ENCODE data around the gene JAG2.
"Not testable (repeated sequence)": the region's sequence is repeated elsewhere in the genome, so short reads cannot be mapped to it uniquely, and the experiment has no call there.

Gene JAG2

DNA sequence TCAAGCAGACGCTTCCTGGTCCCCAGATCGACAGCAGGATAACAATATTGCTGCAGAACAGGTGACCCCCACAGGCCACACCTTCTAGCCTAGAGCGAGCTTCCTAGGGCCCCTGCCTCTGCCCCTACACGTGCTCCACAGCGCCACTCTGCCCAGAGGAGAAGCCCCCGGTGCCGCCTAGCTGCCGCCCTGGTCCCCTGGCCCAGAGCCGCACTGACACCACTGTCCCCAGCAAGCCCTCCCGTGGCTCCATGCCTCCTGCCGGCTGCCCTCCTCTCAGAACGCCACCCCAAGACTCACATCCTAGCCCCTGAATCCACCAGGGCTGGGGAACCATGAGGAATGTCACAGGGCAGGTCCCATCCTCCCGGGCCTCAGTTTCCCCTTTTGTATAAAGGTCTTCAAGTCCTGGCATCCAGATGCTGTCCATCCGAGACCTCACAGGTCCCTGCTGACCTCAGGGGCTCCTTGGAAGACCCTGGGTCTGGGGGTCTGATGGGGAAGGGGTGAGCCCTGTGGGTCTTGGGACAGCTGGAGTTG is 31.0 kb downstream of the JAG2 start:
- no peak for DNase-seq

- DNase-seq: no peak
Observed at GRCh38 chr14:105136401-105137322, 31.9 kb downstream of the JAG2 start.

- DNase-seq: no peak
Observed at GRCh38 chr14:105135700-105136395, 32.7 kb downstream of the JAG2 start.

- no peak for DNase-seq
Observed at GRCh38 chr14:105132921-105133654, 35.5 kb downstream of the JAG2 start.

GRCh38 chr14:105131241-105131640 is 37.3 kb downstream of the JAG2 start:
- no peak for DNase-seq

GRCh38 chr14:105128059-105128458 is 40.5 kb downstream of the JAG2 start:
- no peak for DNase-seq

DNA sequence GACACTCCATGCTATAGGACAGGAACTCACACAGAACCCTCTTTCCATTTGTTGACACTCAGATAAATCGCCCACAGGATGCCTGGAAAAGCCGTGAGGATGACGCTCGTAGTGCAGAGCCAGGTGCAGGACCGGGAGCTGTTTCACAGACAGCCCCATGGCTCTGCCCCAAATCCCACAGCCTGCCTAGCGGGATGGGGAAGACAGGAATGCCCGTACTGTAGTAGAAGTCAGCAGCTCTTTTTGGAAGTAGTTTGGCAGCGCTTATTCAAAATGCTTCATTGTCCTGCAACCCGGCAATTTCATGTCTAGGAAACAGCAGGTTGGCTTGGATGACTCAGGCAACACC is 41.6 kb downstream of the JAG2 start:
- DNase-seq: no peak

DNA sequence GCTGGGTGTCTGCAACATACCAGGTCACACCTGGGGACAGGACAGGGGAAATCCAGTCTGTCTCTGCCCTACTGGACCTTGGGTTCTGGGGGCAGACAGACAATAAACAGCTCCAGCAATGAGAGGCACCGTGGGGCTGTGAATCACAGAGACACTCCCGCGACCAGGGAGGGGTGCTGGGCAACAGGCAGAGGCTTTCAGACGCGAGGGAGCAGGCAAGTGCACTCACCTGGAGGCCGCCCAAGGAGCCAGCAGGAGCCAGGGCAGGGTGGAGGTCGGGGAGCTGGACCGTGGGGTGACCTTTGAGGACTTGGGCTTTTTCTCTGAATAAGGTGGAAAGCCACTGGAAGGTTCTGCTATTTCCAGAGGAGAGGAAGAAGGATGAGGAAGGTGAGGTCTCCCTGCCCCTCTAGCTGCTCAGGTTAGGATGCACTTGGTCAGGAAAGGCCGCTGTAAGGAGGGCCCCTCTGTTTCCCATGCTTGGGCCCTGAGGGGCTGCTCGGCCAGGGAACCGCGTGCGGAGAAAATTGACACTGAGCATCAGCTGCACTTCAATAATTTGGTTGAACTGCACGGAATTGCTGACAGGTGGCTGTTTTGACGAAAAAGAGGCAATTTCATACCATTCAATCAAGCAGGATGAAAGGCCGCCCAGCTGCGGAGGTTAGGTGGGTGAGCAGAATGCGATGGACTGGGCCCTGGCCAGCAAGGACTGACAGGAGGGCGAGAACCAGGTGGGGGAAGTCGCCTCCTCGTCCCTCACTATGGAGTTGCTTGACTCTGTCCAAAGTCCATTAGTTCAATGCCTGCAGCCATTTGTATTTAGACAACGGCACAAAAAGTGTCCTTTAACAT is 42.2 kb downstream of the JAG2 start:
- DNase-seq: no peak

DNA sequence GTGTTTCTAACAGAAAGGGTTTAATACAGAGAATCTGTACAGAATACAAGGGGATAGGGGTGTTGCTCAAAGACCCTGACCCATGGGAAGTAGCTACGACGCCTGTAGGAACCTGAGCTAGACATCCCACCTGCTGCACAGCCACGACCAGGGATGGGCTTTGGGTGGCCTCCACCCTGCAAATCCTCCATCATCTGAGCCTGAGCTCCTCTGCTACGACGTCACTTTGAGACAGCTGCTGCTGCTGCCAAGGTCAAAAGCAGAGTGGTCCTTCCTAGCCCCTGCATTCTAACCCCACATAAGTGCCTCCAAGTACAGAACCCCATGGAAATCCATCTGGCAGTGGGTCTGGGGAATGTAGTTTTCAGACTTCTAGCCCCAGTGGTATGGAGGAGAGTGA is 43.8 kb downstream of the JAG2 start:
- DNase-seq: no peak

DNA sequence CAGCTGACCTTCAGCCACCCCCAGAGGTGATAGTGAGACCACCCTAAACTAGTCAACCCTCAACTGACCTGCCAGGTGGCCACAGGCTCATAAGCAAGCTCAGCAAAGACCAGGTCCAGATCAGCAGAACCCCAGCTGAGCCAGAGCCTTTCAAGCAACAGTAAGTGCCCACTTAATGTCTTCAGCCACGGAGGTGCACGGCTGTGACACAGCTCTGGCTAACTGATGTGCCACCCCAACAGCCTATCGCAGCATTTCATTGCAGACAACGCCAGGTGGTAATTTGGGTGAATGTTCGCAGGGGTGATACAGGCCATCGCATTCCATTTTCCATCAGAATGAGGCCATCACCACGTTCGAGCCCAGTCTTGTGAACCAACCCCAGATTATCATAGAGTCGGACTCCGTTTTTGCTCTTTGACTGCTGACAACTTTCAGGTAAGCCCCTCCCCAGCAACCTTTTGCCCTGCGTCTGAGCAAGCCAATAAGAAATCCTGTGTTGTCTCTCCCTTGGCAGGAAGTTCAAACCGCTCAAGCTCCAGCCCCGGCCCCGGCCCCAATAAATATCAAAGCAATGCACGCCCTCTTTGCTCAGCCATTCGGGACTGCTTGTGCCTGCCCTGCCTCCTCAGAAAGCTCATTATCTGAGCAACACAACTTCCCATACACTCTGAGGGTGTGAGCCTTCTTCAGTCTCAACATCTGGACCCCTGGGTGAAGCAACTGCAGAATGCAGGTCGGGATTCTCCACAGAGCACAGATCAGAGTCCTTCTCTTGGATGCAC is 44.4 kb downstream of the JAG2 start:
- no peak for DNase-seq

- no peak for DNase-seq
Observed at GRCh38 chr14:105123064-105123665, 45.4 kb downstream of the JAG2 start.

GRCh38 chr14:105120056-105120455 is 48.5 kb downstream of the JAG2 start:
- no peak for DNase-seq

- no peak for DNase-seq
Observed at GRCh38 chr14:105119408-105120025, 49.1 kb downstream of the JAG2 start.

- no peak for DNase-seq
Observed at GRCh38 chr14:105118646-105119407, 49.7 kb downstream of the JAG2 start.

DNA sequence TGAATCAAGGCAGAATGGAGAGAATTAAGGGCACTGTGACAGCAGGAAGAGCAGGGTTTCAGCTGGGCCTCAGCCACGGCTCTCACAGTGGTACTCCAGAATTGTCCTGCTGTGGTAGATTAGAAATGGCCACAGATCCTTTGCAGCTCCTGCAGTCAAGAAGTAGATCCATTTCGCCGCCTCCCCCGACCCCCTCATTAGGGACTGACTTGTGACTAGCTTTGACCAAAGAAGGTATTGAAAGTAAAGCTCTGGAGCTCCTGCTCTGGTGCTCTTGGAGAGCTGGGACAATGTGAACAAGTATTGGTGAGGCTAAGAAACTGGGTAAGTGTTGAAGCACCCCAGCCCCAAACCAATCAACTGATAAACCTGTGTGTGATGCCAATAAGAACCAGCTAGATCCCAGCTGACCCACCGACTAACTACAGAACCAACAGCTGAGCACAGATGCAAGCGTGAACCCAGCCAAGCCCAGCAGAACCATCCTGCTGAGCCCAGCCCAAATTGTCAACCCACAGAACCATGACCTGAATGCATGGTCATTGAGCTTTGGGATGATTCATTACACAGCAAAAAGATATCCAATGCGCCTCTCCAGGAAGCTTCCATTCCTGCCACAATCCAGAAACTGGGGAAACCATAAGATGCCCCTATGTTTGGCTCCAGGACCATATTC is 50.7 kb downstream of the JAG2 start:
- no peak for DNase-seq

DNA sequence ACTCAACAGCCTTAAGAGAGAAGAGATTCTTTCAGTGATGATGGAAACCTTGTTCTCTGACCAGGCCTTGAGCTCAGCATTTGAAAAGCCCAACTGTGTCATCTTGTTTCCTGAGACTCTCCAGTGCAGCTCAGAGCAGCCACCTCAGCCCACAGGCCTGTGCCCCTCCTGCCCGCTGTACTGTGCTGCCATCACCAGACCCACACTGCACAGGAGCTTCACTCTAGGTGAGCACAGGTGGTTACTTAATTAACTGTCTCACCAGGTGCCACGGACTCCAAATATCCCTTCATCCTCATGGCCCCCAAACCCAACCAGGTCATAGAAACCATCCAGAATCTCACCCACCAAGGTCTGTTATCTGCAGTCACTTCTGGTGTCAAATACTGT is 51.3 kb downstream of the JAG2 start:
- DNase-seq: no peak

DNA sequence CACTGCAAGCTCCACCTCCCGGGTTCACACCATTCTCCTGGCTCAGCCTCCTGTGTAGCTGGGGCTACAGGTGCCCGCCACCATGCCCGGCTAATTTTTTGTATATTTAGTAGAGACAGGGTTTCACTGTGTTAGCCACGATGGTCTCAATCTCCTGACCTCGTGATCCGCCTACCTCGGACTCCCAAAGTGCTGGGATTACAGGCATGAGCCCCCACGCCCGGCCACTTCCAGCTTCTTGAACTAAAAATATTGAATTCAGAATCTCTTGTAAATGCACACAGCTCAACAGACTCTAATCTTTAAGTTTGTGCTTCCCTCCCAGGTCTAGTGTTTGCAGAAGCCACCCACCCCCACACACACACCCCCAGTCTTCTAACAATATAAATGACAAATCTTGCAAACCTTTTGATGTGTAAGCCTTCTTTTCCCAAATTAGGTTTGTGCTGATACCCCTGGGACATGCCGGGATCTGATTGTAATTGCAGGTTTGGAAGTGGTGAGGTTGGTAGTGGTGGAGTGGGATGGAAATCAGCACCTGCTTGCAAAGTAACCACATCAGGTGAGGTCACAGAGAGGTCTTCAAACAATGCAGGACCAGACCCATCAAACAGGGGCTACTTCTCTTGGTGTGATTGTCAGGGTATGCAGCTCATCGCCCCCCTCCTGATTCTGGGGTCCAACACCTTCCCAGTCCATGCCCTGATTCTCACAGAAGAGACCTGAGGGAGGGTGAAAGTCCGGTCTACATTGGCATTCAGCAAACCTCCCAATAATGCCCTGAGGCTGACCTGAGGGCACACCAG is 51.9 kb downstream of the JAG2 start:
- no peak for DNase-seq

GRCh38 chr14:105109243-105109642 is 59.3 kb downstream of the JAG2 start:
- DNase-seq: not testable (repeated sequence)

- no peak for DNase-seq
Observed at GRCh38 chr14:105108516-105108864, 60.1 kb downstream of the JAG2 start.
